ENCODE measurements around the gene WWOX. TPM values are rescaled to one million over a fixed set of nuclear protein-coding genes. Genes with fewer than 3 reads are reported as not detected.

Gene WWOX
- total and polyA plus RNA-seq, 2 of the 8 experiments (the other 6 are each of a cell fraction or from before 2014, with no cell fraction given), result 5.4 to 16.7 TPM

- no peak overlapping the region for H3K9ac ChIP-seq (replicated peaks in 1 of 4; ENCODE audit: extremely low read depth in 1 of 4, low read depth in 3 of 4, low read length in 3 of 4)
- H2AFZ ChIP-seq (ENCODE audit: low read length), result no peak overlapping the region
- H3K23me2 ChIP-seq (ENCODE audit: low read depth, low read length), result no peaks in the 10 kb centered on the region
- no peak overlapping the region for H3K56ac ChIP-seq (replicated peaks; ENCODE audit: insufficient read length, low read depth, low read length)
- no peaks in the 10 kb centered on the region for H3K79me2 ChIP-seq (ENCODE audit: control insufficient read depth in 1 of 2, insufficient read depth in 2 of 2, low read length in 2 of 2)
- H3K27me3 ChIP-seq (replicated peaks in 1 of 4; ENCODE audit: control insufficient read depth in 3 of 4, extremely low read depth in 1 of 4, insufficient read depth in 3 of 4, low read length in 3 of 4), result no peaks in the 10 kb centered on the region
- H2BK12ac ChIP-seq (ENCODE audit: low read depth, low read length), result no peak overlapping the region
- FAIRE-seq, result no peak
- H3K27ac ChIP-seq (ENCODE audit: low read depth, low read length), result no peak overlapping the region
- no peak overlapping the region for H4K5ac ChIP-seq (ENCODE audit: insufficient read length, low read depth, low read length)
- H2AK5ac ChIP-seq (ENCODE audit: low read depth, low read length), result no peak overlapping the region
- ChIA-PET POLR2A (ENCODE audit: partially characterized antibody) (no interaction called here), CTCF (ENCODE audit: partially characterized antibody) (interaction anchor here (0.6 to 0.7 kb wide), 2 partner anchors 8 to 984 kb away, joined by 3 read pairs; no protein-coding TSS in a partner anchor)
- no peak overlapping the region for H2BK120ac ChIP-seq (replicated peaks; ENCODE audit: low read depth, low read length)
- no peaks in the 10 kb centered on the region for H3K9me3 ChIP-seq (ENCODE audit: insufficient read depth in 2 of 2, low read depth in 1 of 2, low read length in 1 of 2)
- H3K36me3 ChIP-seq (ENCODE audit: control insufficient read depth in 2 of 4, insufficient read depth in 4 of 4, low read length in 3 of 4), result no peaks in the 10 kb centered on the region
- H2BK20ac ChIP-seq (ENCODE audit: low read length), result no peak overlapping the region
- H2BK15ac ChIP-seq (ENCODE audit: low read length), result no peak overlapping the region
- H3K18ac ChIP-seq (ENCODE audit: extremely low read depth, low read length), result no peak overlapping the region
- no peaks in the 10 kb centered on the region for H3K79me1 ChIP-seq (ENCODE audit: low read depth, low read length)
- no peak overlapping the region for H3K4me2 ChIP-seq (ENCODE audit: insufficient read depth in 1 of 2, low read depth in 2 of 2, low read length in 2 of 2)
- no peak overlapping the region for H3K4ac ChIP-seq (replicated peaks; ENCODE audit: insufficient read length, low read depth, low read length)
- H3K14ac ChIP-seq (ENCODE audit: insufficient read length), result no peak overlapping the region
- H4K20me1 ChIP-seq (replicated peaks in 1 of 2; ENCODE audit: control insufficient read depth in 1 of 2, insufficient read depth in 2 of 2, low read length in 2 of 2), result no peaks in the 10 kb centered on the region
- H3K4me1 ChIP-seq (replicated peaks in 1 of 4; ENCODE audit: control insufficient read depth in 3 of 4, insufficient read depth in 4 of 4, low read length in 3 of 4), result no peaks in the 10 kb centered on the region
- no peak overlapping the region for H4K8ac ChIP-seq (ENCODE audit: extremely low read depth, insufficient read depth, low read length)
- no peak overlapping the region for H2BK5ac ChIP-seq (ENCODE audit: low read depth, low read length)
- H3K4me3 ChIP-seq (ENCODE audit: extremely low read depth in 1 of 4, insufficient read depth in 2 of 4, low read depth in 3 of 4, low read length in 4 of 4), result no peak overlapping the region
- H4K91ac ChIP-seq (replicated peaks; ENCODE audit: insufficient read length, low read length), result no peak overlapping the region
- H3K23ac ChIP-seq (ENCODE audit: insufficient read length), result no peak overlapping the region
- WGBS, 2 experiments (ENCODE audit: extremely low coverage in 1 of 2, insufficient coverage in 1 of 2, insufficient read length in 1 of 2, insufficient replicate concordance in 2 of 2, low coverage in 1 of 2, low lambda C conversion rate in 2 of 2, missing lambda C conversion rate in 1 of 2), result 92% methylated on average over 6 of the region's 6 CpGs; no CpG with 5 or more reads in 1 of the 2 experiments
- DNase-seq (ENCODE audit: low read depth in 1 of 2, low spot score in 2 of 2), result no peak
- TF ChIP-seq MAFK (IDR thresholded peaks at IDR 0.05; ENCODE audit: low read depth, low read length), result no peak
- no peak for TF ChIP-seq KDM1A (IDR thresholded peaks at IDR 0.05; ENCODE audit: borderline replicate concordance, low read length)
- TF ChIP-seq TEAD4 (IDR thresholded peaks at IDR 0.05; ENCODE audit: low read depth, low read length), result no peak
- no peak for TF ChIP-seq SIRT6 (IDR thresholded peaks at IDR 0.05; ENCODE audit: low read length)
- no peak for TF ChIP-seq PHF8 (conservative IDR thresholded peaks at IDR 0.05; ENCODE audit: low read depth, low read length)
- no peak for TF ChIP-seq CBX8 (IDR thresholded peaks at IDR 0.05; ENCODE audit: borderline replicate concordance, low read depth, low read length)
- no peak for TF ChIP-seq TAF7 (optimal IDR thresholded peaks at IDR 0.05; ENCODE audit: borderline replicate concordance, low read depth, low read length)
- TF ChIP-seq E2F6 (IDR thresholded peaks at IDR 0.05), result no peak
- TF ChIP-seq ASH2L (IDR thresholded peaks at IDR 0.05; ENCODE audit: low read length), result no peak
- no peak for TF ChIP-seq KDM4A (IDR thresholded peaks at IDR 0.05; ENCODE audit: low read depth, low read length, severe bottlenecking)
- TF ChIP-seq RAD21 (IDR thresholded peaks at IDR 0.05 in 1 of 2, conservative IDR thresholded peaks at IDR 0.05 in 1 of 2; ENCODE audit: low read depth in 2 of 2, low read length in 2 of 2), result no peak
- no peak for TF ChIP-seq SUZ12 (IDR thresholded peaks at IDR 0.05; ENCODE audit: low read length)
Observed at GRCh38 chr16:79131321-79132075, 1032.0 kb downstream of the WWOX start.

Measured in H1 (cell line).